ENCODE results near the gene HPCAL1.

Gene HPCAL1

DNA sequence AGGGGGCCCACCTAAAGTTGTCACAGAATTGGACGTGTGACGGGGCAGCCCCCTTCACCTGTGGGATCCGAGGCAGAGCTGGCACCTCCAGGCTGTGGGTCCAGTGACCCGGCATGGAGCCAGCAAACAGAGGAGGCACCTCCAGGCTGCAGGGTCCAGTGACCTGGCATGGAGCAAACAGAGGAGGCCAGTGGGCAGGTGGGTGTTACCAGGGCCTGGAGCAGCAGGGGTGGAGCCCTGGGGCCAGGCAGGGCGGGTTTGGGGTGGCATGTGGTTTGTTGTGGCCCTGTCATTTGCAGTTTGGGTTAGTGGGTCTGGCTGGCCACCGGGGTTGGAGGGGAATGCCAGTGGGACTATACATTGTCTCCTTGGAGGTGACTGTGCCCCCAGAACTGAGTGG is 68.2 kb downstream of the HPCAL1 start:
- no peak for DNase-seq (ENCODE audit: low read depth)

DNA sequence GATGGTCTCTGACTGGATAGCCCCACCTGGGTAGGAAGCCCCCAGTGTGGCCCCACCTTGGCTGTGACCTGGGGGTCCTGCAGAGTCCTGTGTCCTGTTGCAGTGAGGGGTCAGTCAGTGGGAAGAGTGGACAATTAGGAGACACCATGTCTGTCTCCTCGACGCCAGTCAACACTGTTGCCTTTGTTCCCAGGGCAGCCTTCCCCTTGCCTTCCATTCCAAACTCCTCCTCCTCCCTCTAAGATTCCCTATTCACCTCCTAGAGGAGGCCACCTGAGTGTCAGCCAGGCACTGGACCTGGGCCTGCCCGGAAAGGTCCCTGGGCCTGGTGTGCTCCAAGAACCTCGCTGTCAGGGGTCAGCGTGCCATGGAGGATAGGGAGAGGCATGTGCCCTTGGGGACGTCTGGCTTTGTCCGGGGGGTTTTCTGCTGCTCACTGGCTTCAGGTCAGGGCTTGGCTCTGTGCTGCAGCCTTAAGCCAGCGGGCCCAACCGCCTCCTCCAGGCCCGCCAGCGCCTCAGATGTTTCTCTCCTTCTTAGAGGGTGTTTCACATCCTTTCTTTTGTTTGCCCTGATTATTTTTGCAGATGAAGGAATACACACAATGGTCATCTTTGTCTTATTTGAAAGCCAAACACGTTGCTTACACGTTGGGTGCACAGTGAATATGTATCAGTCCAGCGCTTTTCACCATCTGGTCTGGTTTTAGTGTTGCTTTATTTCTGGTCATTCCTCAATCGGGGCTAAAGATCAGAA is 68.9 kb downstream of the HPCAL1 start:
- no peak for DNase-seq (ENCODE audit: low read depth)

DNA sequence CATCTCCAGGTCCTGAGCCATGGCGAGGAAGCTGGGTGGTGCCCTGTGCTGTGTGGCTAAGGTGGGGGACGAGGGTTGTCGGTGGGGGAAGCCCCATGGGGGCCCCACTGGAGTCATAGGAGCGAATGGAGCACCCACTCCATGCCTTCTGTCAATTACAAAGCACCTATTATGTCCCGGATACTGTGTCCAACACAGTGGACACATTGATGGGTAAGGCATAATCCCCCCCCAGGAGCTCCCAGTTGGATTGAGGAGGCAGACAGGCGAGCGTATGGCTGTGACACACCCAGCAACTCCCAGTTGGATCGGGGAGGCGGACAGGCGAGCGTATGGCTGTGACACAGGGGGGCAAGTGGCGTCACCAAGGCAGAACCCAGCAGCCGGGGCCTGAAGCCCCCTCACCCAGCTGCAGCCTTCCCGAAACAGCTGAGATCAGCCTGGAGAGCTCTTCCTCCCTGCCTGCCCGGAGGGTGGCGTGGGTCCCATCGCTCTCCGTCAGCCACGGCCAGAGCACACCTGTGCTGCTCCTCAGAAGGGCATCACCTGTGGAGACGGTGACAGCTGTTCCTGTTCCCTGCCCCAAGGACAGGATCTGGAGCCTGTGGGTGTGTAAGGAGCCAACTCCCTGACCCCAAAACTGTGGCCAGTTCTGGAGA is 69.6 kb downstream of the HPCAL1 start:
- no peak for DNase-seq (ENCODE audit: low read depth)

DNA sequence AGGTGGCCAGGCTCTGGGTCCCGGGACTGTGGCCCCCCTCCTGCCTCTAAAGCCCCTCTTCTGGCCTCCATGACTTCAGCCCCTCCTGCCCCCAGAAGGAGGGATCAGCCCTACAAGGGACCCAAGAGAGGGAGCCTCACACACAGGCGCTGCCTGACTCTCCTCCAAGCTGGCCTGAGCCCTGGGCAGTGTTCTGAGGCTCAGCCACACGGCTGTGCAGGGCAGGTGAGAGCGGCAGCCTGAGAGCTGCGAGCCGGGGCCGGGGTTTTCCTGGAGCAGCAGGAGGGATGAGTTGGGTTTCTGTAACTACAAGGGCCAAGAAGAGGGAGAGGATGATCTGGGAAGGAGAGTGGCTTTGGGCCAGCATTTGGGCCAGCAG is 70.1 kb downstream of the HPCAL1 start:
- no peak for DNase-seq (ENCODE audit: low read depth)

DNA sequence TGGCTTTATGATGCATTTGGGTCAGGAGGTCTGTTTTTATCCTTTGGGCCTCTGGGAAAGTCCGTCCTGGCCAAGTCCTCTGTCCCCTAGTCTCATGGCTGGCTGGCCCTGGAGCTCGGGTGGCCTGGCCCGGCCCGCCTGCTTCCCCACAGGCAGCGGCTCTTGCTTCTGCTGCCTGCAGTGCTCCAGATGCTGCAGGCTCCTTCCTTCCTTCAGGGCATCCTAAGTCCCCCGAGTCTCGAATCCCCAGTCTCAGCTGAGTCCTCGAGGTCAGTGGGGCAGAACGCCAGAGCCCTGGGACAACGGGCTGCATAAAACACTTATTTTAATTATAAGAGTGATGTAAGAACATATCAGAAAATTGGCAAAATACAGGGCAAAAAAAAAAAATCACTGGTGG is 71.2 kb downstream of the HPCAL1 start:
- DNase-seq (ENCODE audit: low read depth) = no peak

DNA sequence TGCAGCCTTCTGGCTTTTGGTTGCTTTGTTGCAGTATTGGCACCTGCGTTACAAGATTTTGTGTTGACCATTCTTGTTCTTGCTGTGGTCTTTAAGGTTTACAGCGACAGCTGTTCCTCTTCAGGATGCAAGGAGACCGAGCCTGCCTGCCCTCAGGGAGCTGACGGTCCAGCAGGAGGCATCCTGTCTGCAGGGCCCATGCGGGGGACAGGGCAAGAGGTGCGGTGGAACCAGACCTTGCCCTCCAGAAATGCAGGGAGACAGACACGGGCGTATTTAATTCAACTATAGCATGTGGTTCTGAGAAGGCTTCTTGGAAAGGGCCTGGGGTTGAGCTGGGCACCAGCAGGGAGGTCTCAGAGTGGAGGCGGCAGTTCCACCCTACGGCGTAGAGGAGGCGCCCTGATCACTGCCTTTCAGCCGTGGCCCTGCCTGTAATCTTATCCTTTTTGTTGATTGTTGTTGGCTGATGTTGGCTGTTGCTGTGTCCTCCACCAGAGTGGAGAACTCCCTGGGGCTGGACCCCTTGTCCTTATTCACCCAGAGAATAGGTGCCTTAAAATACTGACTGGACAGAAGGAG is 71.7 kb downstream of the HPCAL1 start:
- DNase-seq (ENCODE audit: low read depth) = no peak

DNA sequence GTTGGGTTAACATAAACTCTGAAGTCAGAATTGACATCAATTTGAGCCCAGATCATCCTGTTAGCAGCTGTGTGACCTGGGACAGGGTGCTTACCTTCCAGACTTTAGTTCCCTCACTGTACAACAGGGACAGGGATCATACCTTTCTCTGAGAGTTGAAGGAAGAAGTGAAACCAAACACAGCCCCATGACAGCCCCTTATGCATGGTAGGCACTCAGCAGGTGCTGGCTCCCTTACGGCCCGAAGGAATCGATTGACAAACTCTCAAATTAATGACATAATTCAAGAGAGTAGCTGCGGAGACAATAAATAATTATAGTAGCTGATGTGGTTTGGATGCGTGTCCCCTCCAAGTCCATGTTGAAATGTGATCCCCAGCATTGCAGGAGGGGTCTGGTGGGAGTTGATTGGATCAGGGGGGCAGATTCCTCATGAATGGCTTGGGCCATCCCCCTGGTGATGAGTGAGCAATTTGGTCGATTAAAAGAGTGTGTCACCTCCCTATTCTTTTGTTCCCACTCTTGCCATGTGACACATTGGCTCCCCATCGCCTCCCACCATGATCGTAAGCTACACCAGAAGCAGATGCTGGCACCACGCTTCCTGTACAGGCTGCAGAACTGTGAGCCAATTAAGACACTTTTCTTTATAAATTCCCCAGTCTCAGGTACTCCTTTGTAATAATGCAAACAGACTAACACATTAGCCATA is 73.0 kb downstream of the HPCAL1 start:
- DNase-seq (ENCODE audit: low read depth) = no peak

DNA sequence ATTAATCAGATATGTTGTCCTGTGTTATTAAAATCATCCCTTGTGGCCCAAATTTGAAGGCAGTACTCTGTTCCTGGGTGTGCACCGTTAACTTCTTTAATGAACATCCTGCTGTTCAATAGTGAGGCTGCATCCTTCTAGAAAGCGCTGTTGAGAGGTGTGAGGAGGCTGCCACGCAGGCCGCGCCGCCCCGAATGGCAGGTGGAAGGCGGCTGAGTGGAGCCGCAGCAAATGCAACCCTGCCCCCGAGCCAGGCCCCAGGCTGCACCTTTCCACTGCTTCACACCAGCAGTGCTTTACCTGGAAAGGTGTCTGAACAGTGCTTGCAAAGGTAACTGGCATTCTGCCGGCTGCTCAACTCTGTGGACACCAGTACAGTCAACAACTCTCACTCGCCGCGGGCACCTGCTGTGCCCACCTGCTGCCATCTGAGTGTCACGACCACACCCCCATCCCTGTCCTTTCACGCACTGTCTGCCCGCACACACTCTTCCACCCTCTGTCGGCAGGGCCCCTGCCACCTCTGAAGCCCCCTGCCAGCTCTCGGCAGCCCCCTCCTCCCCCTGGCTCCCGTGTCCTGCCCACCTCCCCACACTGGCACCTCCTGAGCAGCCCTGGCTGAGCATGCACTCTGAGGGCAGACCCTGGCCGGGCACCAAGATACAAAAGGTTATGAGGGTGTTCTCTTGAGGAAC is 74.5 kb downstream of the HPCAL1 start:
- DNase-seq (ENCODE audit: low read depth) = no peak

DNA sequence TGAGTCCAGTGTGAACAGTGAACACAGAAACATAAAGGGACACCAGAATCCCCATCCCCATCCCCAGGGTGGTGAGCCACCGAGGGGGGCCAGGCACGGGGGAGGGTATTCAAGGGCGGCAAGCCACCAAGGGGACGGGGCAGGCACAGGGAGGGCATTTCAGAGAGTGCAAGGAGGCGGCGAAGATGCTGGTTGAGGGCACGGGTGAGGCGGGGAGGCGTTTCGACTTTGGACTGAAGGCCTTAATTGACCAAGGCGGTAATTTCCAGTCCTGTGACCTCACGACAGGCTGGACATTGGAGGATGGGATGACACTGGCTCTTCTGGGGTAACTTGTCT is 75.0 kb downstream of the HPCAL1 start:
- DNase-seq (ENCODE audit: low read depth) = no peak

DNA sequence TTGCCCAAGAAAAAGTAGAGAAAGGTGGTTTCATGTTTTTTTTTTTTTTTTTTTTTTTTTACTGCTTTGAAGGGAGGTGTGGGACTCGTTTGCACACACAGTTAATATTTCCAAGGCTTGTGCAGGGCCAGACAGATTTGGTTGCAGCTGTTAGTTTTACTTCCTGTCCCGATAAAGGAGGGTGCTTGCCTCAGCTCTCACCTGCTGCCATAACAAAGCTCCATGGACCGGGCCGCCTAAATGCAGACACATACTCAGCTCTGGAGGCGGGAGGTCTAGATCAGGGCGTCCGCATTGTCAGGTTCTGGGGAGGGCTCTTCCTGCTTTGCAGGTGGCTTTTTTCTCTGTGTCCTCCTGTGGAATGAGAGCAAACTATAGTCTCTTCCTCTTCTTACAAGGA is 75.5 kb downstream of the HPCAL1 start:
- DNase-seq (ENCODE audit: low read depth) = no peak

DNA sequence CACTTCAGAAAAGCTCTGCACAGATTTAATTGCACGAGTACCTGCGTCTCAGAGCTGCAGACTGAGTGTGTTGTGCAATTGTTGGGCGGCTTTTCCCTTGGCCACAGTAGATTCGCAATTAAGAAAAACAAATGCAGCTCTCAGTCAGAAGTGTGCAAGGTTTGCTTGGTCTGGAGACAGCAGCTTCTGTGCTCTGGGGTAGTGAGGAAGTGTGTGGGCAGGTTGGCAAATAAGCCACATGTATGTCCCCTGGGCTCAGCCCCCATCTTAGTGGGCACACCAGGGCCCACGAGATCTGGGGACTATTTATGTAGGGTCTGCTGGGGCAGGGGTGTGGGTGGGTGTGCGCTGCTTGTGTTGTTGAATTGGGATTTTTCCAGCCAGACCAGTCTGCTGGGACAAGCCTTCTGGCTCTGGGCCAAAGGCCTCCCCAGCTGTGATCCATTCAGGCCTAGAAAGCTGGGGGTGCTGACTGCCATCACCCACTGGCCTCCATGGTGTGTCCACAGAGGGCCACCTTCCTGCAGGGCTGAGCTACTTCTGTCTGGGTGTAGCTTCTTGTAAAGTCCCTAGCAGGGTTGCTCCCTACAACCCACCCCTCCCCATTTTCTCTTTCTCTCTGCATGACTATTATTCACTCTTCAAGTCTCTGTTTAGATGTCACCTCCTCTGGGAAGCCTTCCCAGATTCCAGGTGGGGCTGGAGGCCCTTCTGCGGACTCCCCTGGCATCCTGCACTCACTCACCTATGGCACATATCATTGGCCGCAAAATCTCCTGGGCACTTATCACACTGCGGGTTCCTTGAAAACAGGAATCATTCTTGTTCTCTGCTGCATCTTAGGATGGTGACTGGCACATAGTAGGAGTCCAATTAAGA is 77.6 kb downstream of the HPCAL1 start:
- DNase-seq (ENCODE audit: low read depth) = no peak

DNA sequence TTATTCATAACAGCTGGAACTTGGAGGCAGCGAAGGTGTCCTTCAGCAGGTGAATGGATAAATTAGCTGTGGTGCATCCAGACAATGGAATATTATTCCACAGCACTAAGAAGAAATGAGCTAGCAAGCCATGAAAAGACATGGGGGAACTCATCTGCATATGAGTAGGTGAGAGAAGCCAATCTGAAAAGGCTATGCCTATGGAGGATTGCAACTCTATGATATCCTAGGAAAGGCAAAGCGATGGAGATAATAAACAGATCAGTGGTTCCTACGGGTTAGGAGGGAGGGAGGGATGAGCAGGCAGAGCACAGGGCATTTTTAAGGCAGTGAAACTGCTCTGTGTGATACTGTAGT is 79.3 kb downstream of the HPCAL1 start:
- no peak for DNase-seq (ENCODE audit: low read depth)

DNA sequence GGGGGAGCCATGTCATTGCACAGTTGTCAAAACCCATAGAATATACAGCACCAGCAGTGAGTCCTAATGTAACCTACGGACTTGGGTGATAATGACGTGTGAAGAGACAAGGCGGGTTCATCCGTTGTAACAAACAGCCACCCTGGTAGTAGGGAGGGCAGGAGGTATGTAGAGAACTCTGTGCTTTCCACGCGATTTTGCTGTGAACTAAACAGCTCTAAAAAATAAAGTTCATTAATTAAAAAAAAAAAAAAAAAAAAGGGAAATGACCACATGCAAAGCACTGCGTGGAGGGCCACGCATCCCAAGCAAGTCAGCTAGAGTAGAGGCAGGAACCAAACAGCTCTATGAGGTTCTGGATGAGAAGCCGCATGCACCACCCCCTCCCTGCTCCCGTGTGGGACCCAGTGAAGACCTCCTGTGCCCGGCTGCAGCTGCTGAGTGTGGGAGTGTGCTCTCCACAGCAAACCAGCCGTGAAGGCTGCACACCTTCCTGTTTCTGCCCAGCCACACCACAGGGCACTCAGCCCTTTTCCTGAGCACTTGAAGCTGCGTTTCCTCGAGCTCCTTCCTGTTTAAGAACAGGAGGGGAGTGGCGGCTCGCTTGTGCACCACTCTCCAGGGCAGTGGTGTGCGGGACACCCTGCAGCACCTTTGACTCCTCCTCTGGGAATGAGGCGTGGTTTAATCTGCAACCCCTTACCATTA is 79.8 kb downstream of the HPCAL1 start:
- no peak for DNase-seq (ENCODE audit: low read depth)

DNA sequence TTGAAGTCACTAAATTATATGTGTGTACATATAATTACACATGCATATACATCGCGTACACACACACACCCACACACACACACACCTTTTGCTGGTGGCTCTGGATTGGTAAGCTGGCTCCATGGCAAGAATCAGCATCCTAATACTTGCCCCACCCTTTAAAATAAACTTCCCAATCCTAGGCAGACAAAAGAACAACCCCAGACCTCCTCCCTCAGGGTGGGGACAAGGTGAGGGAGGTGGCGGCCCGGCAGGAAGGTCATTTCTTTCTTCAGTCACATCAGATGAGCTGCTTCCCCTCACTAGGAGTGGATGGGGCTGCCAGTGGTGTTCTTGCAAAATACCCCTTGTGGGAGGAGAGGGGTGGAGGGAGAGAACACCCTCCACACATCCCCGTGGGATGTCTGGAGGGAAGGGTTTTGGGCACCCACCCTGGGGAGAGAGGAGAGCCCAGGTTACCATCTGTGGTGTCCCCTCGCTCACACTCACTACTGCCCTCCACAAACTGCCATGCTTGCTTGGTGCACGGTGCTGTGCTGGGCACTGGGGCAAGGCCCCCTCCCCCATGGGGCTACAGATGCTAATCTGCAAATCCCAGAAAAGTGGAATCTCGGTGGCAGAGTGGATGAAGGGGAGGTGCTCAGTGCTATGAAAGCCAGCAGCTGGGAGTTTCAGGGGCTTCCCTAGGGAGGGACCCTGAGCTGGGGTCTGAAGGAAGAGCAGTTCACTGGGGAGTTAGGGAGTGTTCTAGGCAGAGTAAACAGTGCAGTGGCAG is 81.4 kb downstream of the HPCAL1 start:
- DNase-seq (ENCODE audit: low read depth) = no peak

DNA sequence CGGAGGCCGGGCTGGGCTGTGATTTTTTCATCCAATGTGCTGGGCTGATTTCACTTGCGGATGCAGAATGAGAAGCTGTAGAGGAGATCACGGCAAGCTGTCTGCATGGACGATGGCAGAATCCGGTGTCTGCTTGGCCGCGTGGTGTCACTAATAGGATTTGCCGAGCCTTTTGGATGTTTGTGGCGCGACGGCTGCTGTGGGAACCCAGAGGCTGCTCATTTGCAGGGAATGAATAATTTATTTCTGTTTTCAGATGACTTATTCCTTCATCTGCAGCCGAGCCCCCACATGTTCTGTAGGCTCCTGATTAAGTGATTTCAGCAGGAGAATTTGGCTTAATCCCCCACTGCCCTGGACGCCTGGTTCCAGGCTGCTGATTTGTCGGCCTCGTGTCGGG is 82.8 kb downstream of the HPCAL1 start:
- no peak for DNase-seq (ENCODE audit: low read depth)

DNA sequence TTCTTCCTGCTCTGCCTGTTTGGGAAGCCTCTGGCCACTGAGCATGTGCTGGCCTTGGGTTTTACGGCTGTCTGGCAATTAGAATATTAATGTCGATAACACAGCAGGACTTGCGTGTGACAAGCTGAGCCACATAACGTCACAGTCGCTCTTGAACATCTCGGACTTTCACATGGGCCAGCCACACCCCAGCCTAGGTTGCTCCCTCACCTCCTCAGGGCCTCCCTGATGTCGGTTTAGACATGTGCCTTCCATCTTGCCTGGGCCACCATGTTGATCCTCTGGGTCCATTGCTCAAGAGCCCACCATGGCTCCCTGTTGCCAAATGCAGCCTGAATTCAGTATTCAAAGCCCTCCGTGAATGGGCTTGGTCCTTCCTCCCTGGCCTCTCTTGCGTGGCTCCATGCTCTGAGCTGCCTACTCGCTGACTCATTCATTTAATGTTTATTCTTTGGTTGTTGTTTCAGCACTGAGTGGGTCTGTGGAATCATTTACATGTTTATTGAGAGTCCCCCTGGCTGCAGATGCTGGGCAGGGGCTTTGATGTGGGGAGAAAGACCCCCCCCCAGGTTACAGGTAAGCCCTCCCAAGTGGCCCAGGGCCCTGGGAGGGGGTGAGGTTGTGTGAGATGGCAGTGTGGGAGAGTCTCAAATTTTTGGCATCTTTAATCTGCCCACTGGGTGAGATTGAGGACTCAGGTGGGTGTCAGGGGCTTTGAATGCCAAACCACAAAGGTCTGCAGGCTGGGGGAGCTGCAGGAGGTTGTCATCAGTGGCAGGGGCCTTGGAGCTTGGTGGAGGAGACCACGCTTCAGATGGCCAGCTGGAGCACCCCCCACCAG is 83.4 kb downstream of the HPCAL1 start:
- no peak for DNase-seq (ENCODE audit: low read depth)

DNA sequence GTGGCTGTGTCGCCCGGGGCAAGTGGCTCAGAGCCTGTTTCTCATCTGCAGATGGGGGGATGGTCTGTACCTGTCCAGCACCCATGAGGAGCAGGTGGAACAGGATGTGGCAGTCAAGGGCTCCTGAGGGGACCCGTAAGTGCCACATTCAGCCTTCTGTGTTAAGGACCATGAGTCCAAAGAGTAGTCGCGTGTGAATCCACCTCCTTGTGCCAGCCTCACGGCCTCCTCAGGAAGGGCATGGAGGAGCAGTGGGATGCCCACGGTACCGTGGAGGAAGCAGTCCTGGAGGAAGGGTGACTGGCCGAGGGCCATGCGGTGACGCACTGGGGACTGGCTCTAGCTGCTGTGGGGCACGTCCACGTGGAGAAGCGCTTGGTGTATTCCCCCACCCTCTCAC is 84.3 kb downstream of the HPCAL1 start:
- DNase-seq (ENCODE audit: low read depth) = no peak

DNA sequence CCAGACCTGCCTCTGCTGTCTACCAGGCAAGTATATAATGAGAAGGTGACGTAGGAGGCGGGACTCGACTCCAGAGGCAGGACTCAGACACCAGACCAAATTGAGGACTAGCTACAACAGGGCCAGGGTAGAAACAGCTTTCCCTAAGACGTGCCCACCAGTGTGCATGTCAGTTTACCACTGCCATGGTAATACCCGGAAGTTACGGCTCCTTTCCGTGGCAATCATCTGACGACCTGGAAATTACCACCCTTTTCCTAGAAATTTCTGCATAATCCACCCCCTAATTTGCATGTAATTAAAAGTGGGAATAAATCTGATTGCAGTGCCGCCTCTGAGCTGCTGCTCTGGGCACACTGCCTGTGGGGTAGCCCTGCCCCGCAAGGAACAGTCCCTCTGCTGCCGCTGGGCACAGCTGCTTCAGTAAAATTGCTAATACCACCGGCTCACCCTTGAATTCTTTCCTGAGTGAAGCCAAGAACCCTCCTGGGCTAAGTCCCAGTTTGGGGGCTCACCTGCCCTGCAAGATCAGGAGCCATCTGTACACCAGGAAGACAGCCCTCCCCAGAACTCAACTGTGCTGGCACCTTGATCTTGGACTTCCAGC is 86.4 kb downstream of the HPCAL1 start:
- no peak for DNase-seq (ENCODE audit: low read depth)

DNA sequence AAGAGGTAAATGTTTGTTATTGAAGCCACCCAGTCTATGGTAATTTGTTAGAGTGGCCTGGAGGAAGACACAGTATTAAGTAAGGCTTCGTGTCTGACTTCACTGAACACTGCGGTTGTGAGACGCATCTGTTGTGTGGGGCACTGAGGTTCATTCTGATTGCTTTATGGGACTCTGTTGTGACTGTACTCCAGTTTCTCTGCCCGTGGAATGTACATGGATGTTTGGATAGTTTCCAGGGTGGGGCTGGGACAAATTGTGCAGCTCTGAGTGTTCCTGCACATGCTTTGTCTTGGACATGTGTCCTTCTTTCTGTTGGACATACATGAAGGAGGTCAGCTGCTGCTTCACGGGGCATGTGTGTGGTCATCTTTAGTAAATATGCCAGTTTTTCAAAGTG is 86.9 kb downstream of the HPCAL1 start:
- no peak for DNase-seq (ENCODE audit: low read depth)

Data from HS-5 (cell line).